HG02642 (cell line): ENCODE data around the gene USF2.

Experiments
- ATAC-seq: cut with Tn5 transposase; IDR thresholded peaks from one replicate; pipeline ENCODE4 v1.9.1; 2021; ENCODE audit warnings: mild to moderate bottlenecking; ENCODE audit not compliant: unreplicated experiment, poor library complexity

The USF2 gene

GRCh38 chr19:35315883-35316282 is 47.1 kb downstream of the USF2 start:
- ATAC-seq: no peak

DNA sequence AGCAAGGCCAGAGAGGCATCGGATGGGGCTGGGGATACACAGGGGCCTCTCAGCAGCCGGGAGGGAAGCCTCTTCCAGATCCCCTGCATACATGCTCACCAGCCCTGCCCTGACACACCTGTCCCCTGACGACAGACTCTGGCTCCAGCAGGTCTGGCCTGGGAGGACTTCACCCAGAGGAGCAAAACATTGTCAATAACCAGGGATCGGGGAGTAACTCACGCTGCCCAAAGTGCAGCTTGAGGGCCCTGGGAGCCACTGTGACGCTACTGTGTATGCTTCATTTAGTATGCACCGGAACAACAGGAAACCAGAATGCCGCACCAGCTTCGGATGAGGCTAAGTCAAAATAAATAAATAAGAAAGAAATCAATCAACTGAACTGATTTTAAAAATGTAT is 47.8 kb downstream of the USF2 start:
- ATAC-seq: no peak

GRCh38 chr19:35317464-35318043 is 48.8 kb downstream of the USF2 start:
- no peak for ATAC-seq

DNA sequence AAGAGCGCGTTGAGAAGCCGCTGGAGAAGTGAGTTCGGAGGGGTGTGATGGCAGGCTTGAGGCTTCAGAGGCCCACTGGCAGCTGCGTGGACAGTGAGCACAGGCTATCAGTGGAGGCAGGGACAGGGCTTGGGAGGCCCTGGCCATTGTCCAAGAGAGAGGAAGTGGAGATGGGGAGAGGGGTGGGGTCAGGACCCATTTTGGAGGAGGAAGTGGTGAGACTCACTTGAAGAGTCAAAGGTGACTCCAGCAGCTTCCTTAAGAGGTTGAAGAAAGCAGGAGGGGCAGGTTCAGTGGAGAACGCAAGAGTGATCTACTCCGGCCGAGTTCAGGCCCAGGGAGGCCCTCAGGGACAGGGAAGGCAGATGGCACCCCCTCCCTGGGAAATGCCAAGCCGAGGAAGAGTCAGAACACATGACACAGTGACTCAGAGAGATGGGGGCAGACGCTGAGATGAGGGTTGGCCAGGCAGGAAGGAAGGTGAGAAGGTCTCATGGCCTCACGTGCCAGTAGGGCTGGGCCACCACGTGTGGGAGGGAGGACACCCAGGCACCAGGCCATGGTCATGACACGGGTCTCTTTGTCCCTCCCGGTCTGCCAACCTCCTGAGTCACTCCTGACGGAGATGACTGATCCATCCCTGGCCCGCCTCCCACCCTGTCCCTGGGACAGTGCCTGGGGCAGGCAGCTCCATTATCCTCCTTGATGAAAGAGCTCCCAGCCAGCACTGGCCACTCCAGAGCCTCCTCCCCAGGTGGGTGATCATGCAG is 50.1 kb downstream of the USF2 start:
- ATAC-seq: no peak

DNA sequence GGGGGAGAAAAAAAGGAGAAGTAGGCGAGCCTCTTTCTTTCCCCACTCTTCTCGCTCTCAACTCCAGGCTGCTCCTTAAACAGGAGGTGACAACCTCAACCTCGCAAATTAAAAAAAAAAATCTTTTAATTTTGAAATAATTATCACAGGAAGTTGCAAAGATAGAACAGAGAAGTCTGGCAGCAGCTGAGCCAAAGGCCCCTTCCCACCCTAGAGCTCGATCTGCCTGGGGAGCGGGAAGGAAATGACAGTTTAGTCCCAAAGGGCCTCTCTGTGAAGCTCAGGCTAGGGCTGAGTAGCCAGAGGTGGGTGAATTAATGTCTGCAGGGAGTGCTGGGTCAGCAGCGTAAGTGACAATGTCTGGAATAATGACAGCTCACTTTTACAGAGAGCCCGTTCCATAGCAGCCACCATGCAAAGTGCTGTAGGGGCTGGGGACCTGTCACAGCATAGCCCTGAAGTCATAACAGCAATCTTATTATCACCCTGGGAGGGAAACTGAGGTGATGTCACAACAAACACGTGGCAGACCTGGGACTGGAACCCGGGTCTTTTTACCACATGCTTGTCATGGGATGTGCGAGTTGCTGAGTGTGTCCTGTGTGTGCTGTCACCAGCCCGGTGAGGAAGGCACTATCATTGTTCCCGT is 51.4 kb downstream of the USF2 start:
- no peak for ATAC-seq

- ATAC-seq: no peak
These were observed 52.5 kb downstream of the USF2 start for GRCh38 chr19:35321291-35321690.

GRCh38 chr19:35322014-35322413 is 53.3 kb downstream of the USF2 start:
- ATAC-seq: no peak

- ATAC-seq: no peak
These were observed 58.9 kb downstream of the USF2 start for GRCh38 chr19:35327642-35328041.

DNA sequence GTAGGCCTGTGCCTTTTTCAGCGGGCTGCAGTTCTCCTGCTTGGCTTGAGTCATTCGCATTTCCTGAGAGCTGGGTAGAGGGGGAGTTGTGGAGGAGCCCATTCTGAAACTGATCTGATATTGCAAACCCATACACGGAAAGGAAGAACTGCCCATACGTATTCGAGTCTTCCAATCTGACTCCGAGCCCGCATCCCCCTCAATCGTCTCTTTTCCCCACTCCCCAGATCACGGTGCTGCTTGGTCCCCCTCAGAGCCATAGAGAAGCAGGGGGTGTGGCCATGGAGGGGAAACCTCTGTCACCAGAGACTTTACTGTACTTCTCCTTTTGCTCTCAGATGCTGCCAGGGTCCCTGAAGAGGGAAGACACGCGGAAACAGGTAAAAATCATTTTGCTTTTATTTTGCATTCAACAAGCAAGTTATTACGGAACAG is 60.1 kb downstream of the USF2 start, which contains the start of gene CD22:
Gene CD22 (plus strand): TSS at position 337 of the 435 bp plus-strand sequence. CDS start 2,854 bp downstream, outside the sequence.
- no peak for ATAC-seq

DNA sequence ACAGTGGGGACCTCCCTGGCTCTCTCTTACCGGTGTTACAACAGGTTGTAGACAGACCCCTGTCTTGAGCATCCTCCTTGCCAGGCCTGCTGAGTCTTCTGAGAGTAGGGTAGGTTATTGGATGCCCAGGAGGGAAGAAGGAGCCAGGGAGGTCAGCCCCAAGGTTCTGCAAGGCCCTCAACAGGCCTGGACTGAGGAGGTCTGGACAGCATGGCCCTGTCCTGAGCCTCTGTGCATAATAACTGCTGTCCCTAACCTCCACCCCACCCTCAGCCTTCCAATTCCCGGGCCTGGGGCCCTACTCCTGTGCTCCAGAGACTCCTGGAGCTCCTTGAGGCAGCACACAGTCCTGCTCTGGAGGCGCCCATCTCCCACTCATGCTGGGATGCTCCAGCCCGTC is 60.6 kb downstream of the USF2 start:
- no peak for ATAC-seq
